Measurements from ENCODE around the gene DMXL2.

DMXL2 gene

GRCh38 chr15:51658664-51659063, 36.1 kb upstream of the DMXL2 start:
- no peak for TF ChIP-seq CTCF (IDR thresholded peaks at IDR 0.05)

GRCh38 chr15:51652084-51652668, 29.6 kb upstream of the DMXL2 start:
- TF ChIP-seq CTCF (IDR thresholded peaks at IDR 0.05), result no peak

GRCh38 chr15:51649659-51650521, 27.3 kb upstream of the DMXL2 start:
- peak; percentile 79 for TF ChIP-seq CTCF (IDR thresholded peaks at IDR 0.05)

- TF ChIP-seq CTCF (IDR thresholded peaks at IDR 0.05), result no peak
Measured at GRCh38 chr15:51647128-51647562, 24.6 kb upstream of the DMXL2 start.

- no peak for TF ChIP-seq CTCF (IDR thresholded peaks at IDR 0.05)
Measured at GRCh38 chr15:51642696-51643095, 20.1 kb upstream of the DMXL2 start.

GRCh38 chr15:51641490-51642130, 19.0 kb upstream of the DMXL2 start:
- TF ChIP-seq CTCF (IDR thresholded peaks at IDR 0.05), result no peak

GRCh38 chr15:51634591-51635198, 12.1 kb upstream of the DMXL2 start:
- TF ChIP-seq CTCF (IDR thresholded peaks at IDR 0.05), result no peak
